Muscle layer of colon (tissue), 2 donors: Measurements from ENCODE around the gene MAPKAP1.

ENCODE experiments used
- H3K27ac ChIP-seq: one replicate; pipeline ENCODE4 v1.7.0; 2013; ENCODE audit warnings: low read depth, mild to moderate bottlenecking, low read length, moderate library complexity
- H3K27me3 ChIP-seq, 2 donors: one replicate each; pipeline ENCODE4 v1.7.0; 2013; ENCODE audit warnings: low read length in 2 of 2, mild to moderate bottlenecking in 2 of 2; ENCODE audit not compliant: insufficient read depth in 2 of 2, control insufficient read depth in 1 of 2
- H3K36me3 ChIP-seq: one replicate; pipeline ENCODE4 v1.7.0; 2013; ENCODE audit warnings: mild to moderate bottlenecking, low read length; ENCODE audit not compliant: insufficient read depth
- H3K4me1 ChIP-seq: one replicate; pipeline ENCODE4 v1.7.0; 2013; ENCODE audit warnings: mild to moderate bottlenecking, low read length; ENCODE audit not compliant: insufficient read depth
- H3K4me3 ChIP-seq, 2 donors: one replicate each; pipeline ENCODE4 v1.7.0; 2013; ENCODE audit warnings: low read length in 2 of 2, low read depth in 1 of 2, mild to moderate bottlenecking in 1 of 2, moderate library complexity in 1 of 2
- H3K9ac ChIP-seq: one replicate; pipeline ENCODE4 v1.7.0; 2013; ENCODE audit warnings: low read length
- H3K9me3 ChIP-seq: one replicate; pipeline ENCODE4 v1.7.0; 2013; ENCODE audit warnings: mild to moderate bottlenecking, low read length
- donor health status: abdominal sarcoma.
- donor health status: Adenocarcinoma of cecum.

Gene MAPKAP1

DNA sequence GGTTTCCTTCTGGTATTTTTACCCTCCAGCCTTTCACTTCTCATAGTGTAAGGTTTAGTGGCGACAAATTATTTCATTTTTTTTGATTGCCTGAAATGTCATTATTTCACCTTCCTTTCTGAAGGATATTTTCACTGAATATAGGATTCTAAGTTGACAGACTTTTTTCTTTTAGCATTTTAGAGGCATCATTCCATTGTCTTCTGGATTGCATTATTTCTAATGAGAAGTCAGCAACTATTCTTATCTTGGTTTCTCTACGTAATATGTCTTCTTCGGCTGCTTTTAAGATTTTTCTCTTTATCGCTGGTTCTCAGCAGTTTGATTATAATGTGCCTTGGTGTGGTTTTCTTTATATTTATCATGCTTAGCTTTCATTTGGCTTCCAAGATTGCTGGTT lies 251.1 kb downstream of the MAPKAP1 start:
- Histone ChIP-seq H3K4me3 (no peak overlapping the region), H3K36me3 (no peaks in the 10 kb centered on the region), H3K9me3 (no peaks in the 10 kb centered on the region)

GRCh38 chr9:125455132-125455531 lies 251.9 kb downstream of the MAPKAP1 start:
- Histone ChIP-seq H3K4me3 (no peak overlapping the region), H3K27ac (no peak overlapping the region), H3K36me3 (no peaks in the 10 kb centered on the region), H3K4me1 (no peaks in the 10 kb centered on the region), H3K9me3 (no peaks in the 10 kb centered on the region), H3K27me3 (no peaks in the 10 kb centered on the region), H3K9ac (no peak overlapping the region)

More for the DNA sequence above, 251.1 kb downstream of the MAPKAP1 start:
- no peaks in the 10 kb centered on the region for H3K27me3 ChIP-seq
- H3K9ac ChIP-seq, result no peak overlapping the region
- no peaks in the 10 kb centered on the region for H3K4me1 ChIP-seq
- H3K27ac ChIP-seq, result no peak overlapping the region

DNA sequence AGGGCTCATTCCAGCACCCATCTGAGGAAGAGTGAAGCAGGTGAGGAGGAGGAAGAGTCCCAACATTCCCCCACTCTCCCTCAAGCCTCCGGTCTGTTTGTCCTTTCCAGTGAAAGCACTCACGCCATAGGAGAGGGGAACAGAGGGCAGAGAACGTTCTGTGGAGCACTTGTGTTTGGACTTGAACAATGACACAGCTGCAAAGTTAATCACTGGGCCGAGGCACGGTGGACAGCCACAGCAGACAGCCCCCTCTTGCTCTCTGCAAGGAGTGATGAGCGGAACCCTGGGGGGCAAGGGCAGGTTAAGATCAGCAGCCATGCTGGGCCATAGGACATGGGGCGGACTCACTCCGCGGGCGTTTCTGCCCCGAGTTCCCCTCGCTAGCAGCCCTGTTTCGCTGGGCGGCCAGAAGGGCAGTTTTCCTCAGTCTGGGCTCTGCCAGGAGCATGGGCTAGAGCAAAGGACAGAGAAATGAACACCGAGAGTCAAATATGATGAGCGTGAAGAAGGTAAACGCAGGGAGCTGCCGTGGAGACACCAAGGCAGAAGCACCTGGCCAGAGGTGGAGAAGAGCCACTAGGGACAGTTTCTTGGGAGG lies 259.7 kb downstream of the MAPKAP1 start:
- Histone ChIP-seq H3K9me3 (no peaks in the 10 kb centered on the region), H3K4me3 (no peak overlapping the region), H3K36me3 (peaks cover 10% of the 10 kb centered on the region), H3K4me1 (no peaks in the 10 kb centered on the region), H3K27ac (no peak overlapping the region), H3K27me3 (no peaks in the 10 kb centered on the region), H3K9ac (no peak overlapping the region)

DNA sequence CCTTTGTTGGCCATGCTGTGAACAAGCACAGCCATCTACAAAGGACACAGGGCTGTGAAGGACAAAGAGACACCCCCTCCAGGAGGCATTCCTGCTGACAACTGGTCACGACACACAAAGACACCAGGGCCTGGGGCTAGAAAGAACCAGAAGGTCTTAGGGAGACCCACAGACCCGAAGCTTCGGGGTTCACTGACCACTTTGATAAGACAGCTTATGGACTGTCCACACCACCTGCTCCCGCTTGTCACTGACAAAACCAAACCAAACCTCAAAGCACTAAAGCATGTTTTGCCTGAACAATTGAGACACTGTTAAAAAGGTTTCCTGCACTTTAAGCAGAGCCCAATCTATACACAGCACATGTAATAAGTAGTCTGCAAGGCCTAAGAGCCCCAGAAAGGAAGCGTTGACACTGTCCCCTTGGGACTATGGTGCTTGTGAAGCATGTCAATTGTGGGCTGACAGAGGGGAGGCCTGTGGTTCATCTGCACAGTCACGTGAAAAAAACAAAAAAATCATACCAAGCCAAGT lies 260.4 kb downstream of the MAPKAP1 start:
- H3K27ac ChIP-seq, result no peak overlapping the region
- H3K9ac ChIP-seq, result no peak overlapping the region
- peaks cover 10% of the 10 kb centered on the region for H3K36me3 ChIP-seq
- H3K9me3 ChIP-seq, result no peaks in the 10 kb centered on the region
- H3K4me3 ChIP-seq, result no peak overlapping the region
- H3K27me3 ChIP-seq, result no peaks in the 10 kb centered on the region
- H3K4me1 ChIP-seq, result no peaks in the 10 kb centered on the region

- Histone ChIP-seq H3K4me3 (no peak overlapping the region), H3K36me3 (peaks cover 10% of the 10 kb centered on the region), H3K9ac (no peak overlapping the region), H3K27ac (no peak overlapping the region), H3K4me1 (no peaks in the 10 kb centered on the region), H3K9me3 (no peaks in the 10 kb centered on the region), H3K27me3 (no peaks in the 10 kb centered on the region)
Measured at GRCh38 chr9:125444956-125445506, 262.0 kb downstream of the MAPKAP1 start.

GRCh38 chr9:125444166-125444565 lies 262.8 kb downstream of the MAPKAP1 start:
- Histone ChIP-seq H3K9me3 (no peaks in the 10 kb centered on the region), H3K4me1 (no peaks in the 10 kb centered on the region), H3K4me3 (no peak overlapping the region), H3K27me3 (no peaks in the 10 kb centered on the region), H3K9ac (no peak overlapping the region), H3K27ac (no peak overlapping the region), H3K36me3 (peaks cover 13% of the 10 kb centered on the region)

- H3K36me3 ChIP-seq, result peaks cover 15% of the 10 kb centered on the region
- no peaks in the 10 kb centered on the region for H3K9me3 ChIP-seq
- H3K4me1 ChIP-seq, result no peaks in the 10 kb centered on the region
- H3K27ac ChIP-seq, result no peak overlapping the region
- H3K27me3 ChIP-seq, result no peaks in the 10 kb centered on the region
- H3K9ac ChIP-seq, result no peak overlapping the region
- no peak overlapping the region for H3K4me3 ChIP-seq
Measured at GRCh38 chr9:125443367-125443766, 263.6 kb downstream of the MAPKAP1 start.

- Histone ChIP-seq H3K36me3 (peaks cover 15% of the 10 kb centered on the region), H3K4me3 (no peak overlapping the region), H3K9ac (no peak overlapping the region), H3K9me3 (no peaks in the 10 kb centered on the region), H3K4me1 (no peaks in the 10 kb centered on the region), H3K27ac (no peak overlapping the region), H3K27me3 (no peaks in the 10 kb centered on the region)
Measured at GRCh38 chr9:125442452-125442851, 264.6 kb downstream of the MAPKAP1 start.

GRCh38 chr9:125440411-125440810 lies 266.6 kb downstream of the MAPKAP1 start:
- no peak overlapping the region for H3K9ac ChIP-seq
- no peaks in the 10 kb centered on the region for H3K9me3 ChIP-seq
- no peaks in the 10 kb centered on the region for H3K27me3 ChIP-seq
- peaks cover 15% of the 10 kb centered on the region for H3K36me3 ChIP-seq
- no peak overlapping the region for H3K27ac ChIP-seq
- no peaks in the 10 kb centered on the region for H3K4me1 ChIP-seq
- no peak overlapping the region for H3K4me3 ChIP-seq

- Histone ChIP-seq H3K9ac (no peak overlapping the region), H3K36me3 (peaks cover 14% of the 10 kb centered on the region), H3K4me3 (no peak overlapping the region), H3K9me3 (no peaks in the 10 kb centered on the region), H3K27me3 (no peaks in the 10 kb centered on the region), H3K4me1 (no peaks in the 10 kb centered on the region), H3K27ac (no peak overlapping the region)
Measured at GRCh38 chr9:125439434-125440272, 267.4 kb downstream of the MAPKAP1 start.

GRCh38 chr9:125438506-125439433 lies 268.2 kb downstream of the MAPKAP1 start:
- Histone ChIP-seq H3K9ac (no peak overlapping the region), H3K27ac (no peak overlapping the region), H3K4me3 (no peak overlapping the region), H3K27me3 (no peaks in the 10 kb centered on the region), H3K9me3 (no peaks in the 10 kb centered on the region), H3K36me3 (peaks cover 6% of the 10 kb centered on the region), H3K4me1 (no peaks in the 10 kb centered on the region)
